Glutamatergic neuron (in vitro differentiated cells): ENCODE results near the gene DLGAP5. TPM values are rescaled to one million over a fixed set of nuclear protein-coding genes. Genes with fewer than 3 reads are reported as not detected.
A peak's percentile ranks its signal among the peaks of the same experiment; 100 is the strongest.

Experiments
- DNase-seq: peaks from one replicate; pipeline ENCODE4 v3.0.0; 2022
- H3K27ac Mint-ChIP-seq: one replicate; pipeline ENCODE4 v1.8.0; 2020; ENCODE audit warnings: mild to moderate bottlenecking, mixed read lengths, inconsistent platforms; ENCODE audit not compliant: unreplicated experiment
- H3K27me3 Mint-ChIP-seq: one replicate; pipeline ENCODE4 v1.8.0; 2020; ENCODE audit warnings: mild to moderate bottlenecking, moderate library complexity, mixed read lengths, inconsistent platforms; ENCODE audit not compliant: unreplicated experiment
- H3K36me3 Mint-ChIP-seq: one replicate; pipeline ENCODE4 v1.8.0; 2020; ENCODE audit warnings: mild to moderate bottlenecking, mixed read lengths, inconsistent platforms; ENCODE audit not compliant: unreplicated experiment
- H3K4me1 Mint-ChIP-seq: one replicate; pipeline ENCODE4 v1.8.0; 2020; ENCODE audit warnings: mild to moderate bottlenecking, low read depth, mixed read lengths, inconsistent platforms; ENCODE audit not compliant: unreplicated experiment
- H3K4me3 Mint-ChIP-seq: one replicate; pipeline ENCODE4 v1.8.0; 2020; ENCODE audit warnings: mild to moderate bottlenecking, mixed read lengths, inconsistent platforms; ENCODE audit not compliant: unreplicated experiment
- H3K9me3 Mint-ChIP-seq: one replicate; pipeline ENCODE4 v1.8.0; 2020; ENCODE audit warnings: mild to moderate bottlenecking, moderate library complexity, mixed read lengths, inconsistent platforms; ENCODE audit not compliant: unreplicated experiment
- CTCF ChIP-seq: fragments of 200-600 bp; sonication (generic); IDR thresholded peaks from one replicate; pipeline ENCODE4 v1.5.0; 2021; ENCODE audit not compliant: partially characterized antibody, unreplicated experiment
- total RNA-seq: library from RNA; stranded (reverse); fragmentation: NEBNext Ultra II Directional; extraction: Animal tissue kit (Norgen Biotek cat#: 25700); gene quantifications from one replicate; pipeline ENCODE4 v1.2.1, GENCODE V29; 2021; ENCODE audit not compliant: unreplicated experiment

DLGAP5 gene
- total RNA-seq, 1 donor from 2014 or later = 8.2 TPM

GRCh38 chr14:55130196-55130550 lies 61.2 kb downstream of the DLGAP5 start:
- Mint-ChIP-seq H3K27ac (no peak overlapping the region), H3K27me3 (peaks cover 13% of the 10 kb centered on the region), H3K4me3 (peak overlapping the region; percentile 49), H3K36me3 (no peaks in the 10 kb centered on the region), H3K4me1 (peaks cover 4% of the 10 kb centered on the region), H3K9me3 (peaks cover 2% of the 10 kb centered on the region)
- no peak for TF ChIP-seq CTCF
- DNase-seq = no peak

- DNase-seq = peak; percentile 51
Measured at GRCh38 chr14:55129428-55130195, 61.8 kb downstream of the DLGAP5 start.

GRCh38 chr14:55129086-55129427 lies 62.3 kb downstream of the DLGAP5 start, which contains the start of gene LGALS3:
LGALS3 (plus strand) TSS chr14:55129252; CDS start chr14:55137374, 8,122 bp downstream.
- H3K4me1 Mint-ChIP-seq = peaks cover 4% of the 10 kb centered on the region
- H3K27ac Mint-ChIP-seq = no peak within 1 kb of the TSS
- H3K9me3 Mint-ChIP-seq = peaks cover 2% of the 10 kb centered on the region
- no peaks in the 10 kb centered on the region for H3K36me3 Mint-ChIP-seq
- peak within 1 kb of the TSS; percentile 77 for H3K4me3 Mint-ChIP-seq
- TF ChIP-seq CTCF = no peak
- DNase-seq = peak; percentile 31
- peaks cover 14% of the 10 kb centered on the region for H3K27me3 Mint-ChIP-seq

More at GRCh38 chr14:55129428-55130195, 61.8 kb downstream of the DLGAP5 start:
- Mint-ChIP-seq H3K4me3 (peak overlapping the region; percentile 49), H3K4me1 (peaks cover 4% of the 10 kb centered on the region), H3K27ac (no peak overlapping the region), H3K36me3 (no peaks in the 10 kb centered on the region), H3K27me3 (peaks cover 14% of the 10 kb centered on the region), H3K9me3 (peaks cover 2% of the 10 kb centered on the region)
- TF ChIP-seq CTCF = no peak

- no peak for TF ChIP-seq CTCF
- peaks cover 4% of the 10 kb centered on the region for H3K4me1 Mint-ChIP-seq
- H3K9me3 Mint-ChIP-seq = peaks cover 2% of the 10 kb centered on the region
- peak overlapping the region; percentile 77 for H3K4me3 Mint-ChIP-seq
- H3K36me3 Mint-ChIP-seq = no peaks in the 10 kb centered on the region
- peaks cover 14% of the 10 kb centered on the region for H3K27me3 Mint-ChIP-seq
- H3K27ac Mint-ChIP-seq = no peak overlapping the region
- no peak for DNase-seq
Measured at GRCh38 chr14:55128386-55129085, 62.8 kb downstream of the DLGAP5 start.

GRCh38 chr14:55127460-55127951 lies 63.9 kb downstream of the DLGAP5 start:
- Mint-ChIP-seq H3K4me3 (no peak overlapping the region), H3K36me3 (no peaks in the 10 kb centered on the region), H3K4me1 (peaks cover 4% of the 10 kb centered on the region), H3K9me3 (peaks cover 5% of the 10 kb centered on the region), H3K27me3 (peaks cover 14% of the 10 kb centered on the region), H3K27ac (no peak overlapping the region)
- no peak for DNase-seq
- no peak for TF ChIP-seq CTCF
